Measurements from ENCODE around the gene SH2D3C. TPM values are rescaled to one million over a fixed set of nuclear protein-coding genes. Genes with fewer than 3 reads are reported as not detected.

The SH2D3C gene
- total and polyA plus RNA-seq, 10 of the 15 experiments (the other 5 are each of a cell fraction or from before 2014, with no cell fraction given): 1.2 to 23.5 (median 16.2) TPM

GRCh38 chr9:127772603-127773002 lies 5.9 kb downstream of the SH2D3C start:
- H3K79me2 ChIP-seq (ENCODE audit: control insufficient read depth, insufficient read depth, low read length): peaks cover 31% of the 10 kb centered on the region
- FAIRE-seq (no peak), DNase-seq (ENCODE audit: low read depth, low spot score) (no peak), ATAC-seq (no peak)
- H3K27ac ChIP-seq (ENCODE audit: control insufficient read depth, insufficient read depth): no peak overlapping the region
- ChIA-PET POLR2A (interaction anchor here (0.6 kb wide), 2 partner anchors 31 to 176 kb away, joined by 3 to 6 read pairs; no protein-coding TSS in a partner anchor), SMC1A (ENCODE audit: uncharacterized antibody, unreplicated experiment) (no interaction called here), CTCF (interaction anchor here (1.2 to 9.2 kb wide), 3 partner anchors 11 to 38 kb away, joined by 3 to 75 read pairs (median 19); partner anchors contain the start of genes CDK9 and TOR2A), RAD21 (ENCODE audit: unreplicated experiment) (interaction anchor here (1.0 to 7.6 kb wide), 3 partner anchors 11 to 38 kb away, joined by 4 to 61 read pairs (median 23); partner anchors contain the start of genes CDK9 and TOR2A)
- intact Hi-C loops (cut with micrococcal nuclease; ENCODE audit: unreplicated experiment): no loop called here
- peaks cover 3% of the 10 kb centered on the region; the same call in 1 of the 2 replicates for H4K20me1 ChIP-seq (ENCODE audit: control insufficient read depth, insufficient read depth)
- no peak overlapping the region for H3K9ac ChIP-seq (ENCODE audit: control insufficient read depth, insufficient read depth, low read length)
- BruUV-seq (replicated peaks): no TSS peak
- H3K4me1 ChIP-seq (ENCODE audit: control insufficient read depth, insufficient read depth, low read length): peaks cover 20% of the 10 kb centered on the region
- no peak overlapping the region for H3K4me3 ChIP-seq
- no peaks in the 10 kb centered on the region for H3K27me3 ChIP-seq (replicated peaks in 1 of 2; ENCODE audit: control insufficient read depth in 2 of 2, insufficient read depth in 2 of 2, low read length in 1 of 2)
- no peak overlapping the region for H3K4me2 ChIP-seq (ENCODE audit: control insufficient read depth, insufficient read depth)
- no peak for TF ChIP-seq ELK1 (IDR thresholded peaks at IDR 0.05; ENCODE audit: low read depth, low read length)
- no peak for TF ChIP-seq FOXK2 (IDR thresholded peaks at IDR 0.05)
- no peak overlapping the region for H2AFZ ChIP-seq (ENCODE audit: control insufficient read depth, low read depth, low read length)
- H3K9me3 ChIP-seq (replicated peaks; ENCODE audit: control insufficient read depth, insufficient read depth, low read length): no peaks in the 10 kb centered on the region
- 89% methylated on average over 5 of the region's 5 CpGs for WGBS (ENCODE audit: insufficient coverage, insufficient replicate concordance, low lambda C conversion rate, missing lambda C conversion rate)
- H3K36me3 ChIP-seq (ENCODE audit: control insufficient read depth in 2 of 2, insufficient read depth in 2 of 2, low read length in 1 of 2): peaks cover 0 to 18% of the 10 kb centered on the region in 2 experiments; a peak in 2 of 4 replicates
- in situ Hi-C loops (cut with MboI): no loop called here

- H3K79me2 ChIP-seq (ENCODE audit: control insufficient read depth, insufficient read depth, low read length): peaks cover 22% of the 10 kb centered on the region
- ChIA-PET SMC1A (ENCODE audit: uncharacterized antibody, unreplicated experiment) (interaction anchor here (0.6 to 1.9 kb wide), 8 partner anchors 8 to 150 kb away, joined by 3 to 26 read pairs (median 4); partner anchors contain the start of genes CDK9 and TOR2A), RAD21 (ENCODE audit: unreplicated experiment) (interaction anchor here (0.9 to 7.6 kb wide), 10 partner anchors 8 to 224 kb away, joined by 3 to 61 read pairs (median 7); partner anchors contain the start of genes CDK9, ST6GALNAC4 and TOR2A), POLR2A (interaction anchor here (0.5 to 3.6 kb wide), 16 partner anchors 9 to 1750 kb away, joined by 3 to 42 read pairs (median 5); partner anchors contain the start of genes CDK9, FPGS, ST6GALNAC4 and TOR2A), CTCF (interaction anchor here (0.5 to 9.2 kb wide), 9 partner anchors 10 to 161 kb away, joined by 3 to 75 read pairs (median 4); partner anchors contain the start of genes CDK9, ST6GALNAC4 and TOR2A)
- H3K27ac ChIP-seq (ENCODE audit: control insufficient read depth, insufficient read depth): peak overlapping the region; percentile 28; the same call in 1 of the 2 replicates
- intact Hi-C loops (cut with micrococcal nuclease; ENCODE audit: unreplicated experiment): no loop called here
- FAIRE-seq (no peak), ATAC-seq (no peak), DNase-seq (ENCODE audit: low read depth, low spot score) (no peak)
- peaks cover 3% of the 10 kb centered on the region; the same call in 1 of the 2 replicates for H4K20me1 ChIP-seq (ENCODE audit: control insufficient read depth, insufficient read depth)
- 15% methylated on average over 7 of the region's 19 CpGs for WGBS (ENCODE audit: insufficient coverage, insufficient replicate concordance, low lambda C conversion rate, missing lambda C conversion rate)
- peaks cover 4 to 26% of the 10 kb centered on the region in 2 experiments for H3K36me3 ChIP-seq (ENCODE audit: control insufficient read depth in 2 of 2, insufficient read depth in 2 of 2, low read length in 1 of 2)
- H3K9me3 ChIP-seq (replicated peaks; ENCODE audit: control insufficient read depth, insufficient read depth, low read length): no peaks in the 10 kb centered on the region
- H3K4me3 ChIP-seq: peak overlapping the region; percentile 37; the same call in 1 of the 2 replicates
- BruUV-seq (replicated peaks): no TSS peak
- in situ Hi-C loops (cut with MboI): no loop called here
- no peaks in the 10 kb centered on the region for H3K27me3 ChIP-seq (replicated peaks in 1 of 2; ENCODE audit: control insufficient read depth in 2 of 2, insufficient read depth in 2 of 2, low read length in 1 of 2)
- peak overlapping the region; percentile 65 for H3K4me2 ChIP-seq (ENCODE audit: control insufficient read depth, insufficient read depth)
- no peak overlapping the region for H3K9ac ChIP-seq (ENCODE audit: control insufficient read depth, insufficient read depth, low read length)
- H2AFZ ChIP-seq (ENCODE audit: control insufficient read depth, low read depth, low read length): peak overlapping the region; percentile 37
- H3K4me1 ChIP-seq (ENCODE audit: control insufficient read depth, insufficient read depth, low read length): peaks cover 24% of the 10 kb centered on the region
- TF ChIP-seq ATF7 (IDR thresholded peaks at IDR 0.05; ENCODE audit: low read depth) (no peak), MYC (IDR thresholded peaks at IDR 0.05; ENCODE audit: insufficient read depth, insufficient read length, insufficient replicate concordance, low read length, severe bottlenecking) (no peak), TCF7 (IDR thresholded peaks at IDR 0.05; ENCODE audit: borderline replicate concordance) (no peak), KLF5 (IDR thresholded peaks at IDR 0.05; ENCODE audit: partially characterized antibody) (no peak), SPI1 (IDR thresholded peaks at IDR 0.05; ENCODE audit: borderline replicate concordance, insufficient read depth, low read depth, low read length) (no peak)
- TF ChIP-seq, protein P1, sequence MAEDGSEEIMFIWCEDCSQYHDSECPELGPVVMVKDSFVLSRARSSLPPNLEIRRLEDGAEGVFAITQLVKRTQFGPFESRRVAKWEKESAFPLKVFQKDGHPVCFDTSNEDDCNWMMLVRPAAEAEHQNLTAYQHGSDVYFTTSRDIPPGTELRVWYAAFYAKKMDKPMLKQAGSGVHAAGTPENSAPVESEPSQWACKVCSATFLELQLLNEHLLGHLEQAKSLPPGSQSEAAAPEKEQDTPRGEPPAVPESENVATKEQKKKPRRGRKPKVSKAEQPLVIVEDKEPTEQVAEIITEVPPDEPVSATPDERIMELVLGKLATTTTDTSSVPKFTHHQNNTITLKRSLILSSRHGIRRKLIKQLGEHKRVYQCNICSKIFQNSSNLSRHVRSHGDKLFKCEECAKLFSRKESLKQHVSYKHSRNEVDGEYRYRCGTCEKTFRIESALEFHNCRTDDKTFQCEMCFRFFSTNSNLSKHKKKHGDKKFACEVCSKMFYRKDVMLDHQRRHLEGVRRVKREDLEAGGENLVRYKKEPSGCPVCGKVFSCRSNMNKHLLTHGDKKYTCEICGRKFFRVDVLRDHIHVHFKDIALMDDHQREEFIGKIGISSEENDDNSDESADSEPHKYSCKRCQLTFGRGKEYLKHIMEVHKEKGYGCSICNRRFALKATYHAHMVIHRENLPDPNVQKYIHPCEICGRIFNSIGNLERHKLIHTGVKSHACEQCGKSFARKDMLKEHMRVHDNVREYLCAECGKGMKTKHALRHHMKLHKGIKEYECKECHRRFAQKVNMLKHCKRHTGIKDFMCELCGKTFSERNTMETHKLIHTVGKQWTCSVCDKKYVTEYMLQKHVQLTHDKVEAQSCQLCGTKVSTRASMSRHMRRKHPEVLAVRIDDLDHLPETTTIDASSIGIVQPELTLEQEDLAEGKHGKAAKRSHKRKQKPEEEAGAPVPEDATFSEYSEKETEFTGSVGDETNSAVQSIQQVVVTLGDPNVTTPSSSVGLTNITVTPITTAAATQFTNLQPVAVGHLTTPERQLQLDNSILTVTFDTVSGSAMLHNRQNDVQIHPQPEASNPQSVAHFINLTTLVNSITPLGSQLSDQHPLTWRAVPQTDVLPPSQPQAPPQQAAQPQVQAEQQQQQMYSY (CRISPR knock-in tag; IDR thresholded peaks at IDR 0.05): no peak
Observed at GRCh38 chr9:127771570-127772189, 6.8 kb downstream of the SH2D3C start.

All from GM12878 (cell line).